Central memory CD8-positive, alpha-beta T cell (primary cell): ENCODE measurements around the gene TMEM131L.
A peak's percentile ranks its signal among the peaks of the same experiment; 100 is the strongest.

Experiments
- ATAC-seq: fragments of 150-1000 bp; cut with Tn5 transposase; replicated peaks from 2 replicates; pipeline ENCODE4 v1.10.0; 2022; ENCODE audit warnings: mild to moderate bottlenecking, moderate FRiP score, moderate number of reproducible peaks; ENCODE audit not compliant: poor library complexity, severe bottlenecking; ENCODE audit errors: extremely low read depth
- DNase-seq, 2 donors: peaks; one replicate each; pipeline ENCODE4 v3.0.0; 2021; ENCODE audit warnings: low spot score in 2 of 2
- H3K27ac Mint-ChIP-seq: one replicate; pipeline ENCODE4 v1.8.0; 2022; ENCODE audit warnings: low read depth, mild to moderate bottlenecking, moderate library complexity, mixed read lengths
- H3K27me3 Mint-ChIP-seq: one replicate; pipeline ENCODE4 v1.8.0; 2022; ENCODE audit warnings: mixed read lengths
- H3K36me3 Mint-ChIP-seq: one replicate; pipeline ENCODE4 v1.8.0; 2022; ENCODE audit warnings: mild to moderate bottlenecking, moderate library complexity, mixed read lengths; ENCODE audit not compliant: insufficient read depth
- H3K4me1 Mint-ChIP-seq: one replicate; pipeline ENCODE4 v1.8.0; 2022; ENCODE audit warnings: mixed read lengths
- H3K4me3 Mint-ChIP-seq: one replicate; pipeline ENCODE4 v1.8.0; 2022; ENCODE audit warnings: mild to moderate bottlenecking, moderate library complexity, mixed read lengths
- H3K9me3 Mint-ChIP-seq: one replicate; pipeline ENCODE4 v1.8.0; 2022; ENCODE audit warnings: mixed read lengths

The TMEM131L gene

DNA sequence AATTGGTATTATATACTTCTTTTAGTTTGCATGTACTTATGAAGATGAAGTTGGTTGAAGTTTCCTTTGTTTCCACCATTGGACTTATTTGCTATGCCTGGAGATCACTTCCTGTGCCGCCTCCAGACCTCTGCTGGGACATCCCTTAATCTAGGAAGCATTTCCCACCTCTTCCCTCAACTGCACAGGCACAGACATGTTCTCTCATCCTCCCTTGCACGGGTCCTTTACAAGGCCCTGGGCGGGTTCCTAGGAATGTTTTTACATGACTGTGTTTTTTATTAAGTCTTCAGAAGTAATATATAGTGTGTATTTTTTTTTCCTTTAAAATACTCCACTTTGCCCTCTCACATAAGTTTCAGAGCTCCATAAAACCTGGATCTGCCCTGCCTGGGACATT is 51.0 kb downstream of the TMEM131L start:
- H3K36me3 Mint-ChIP-seq = peaks cover 19% of the 10 kb centered on the region
- H3K4me1 Mint-ChIP-seq = peaks cover 81% of the 10 kb centered on the region
- H3K27ac Mint-ChIP-seq = no peak overlapping the region
- no peak overlapping the region for H3K4me3 Mint-ChIP-seq
- DNase-seq (no peak), ATAC-seq (no peak)
- H3K9me3 Mint-ChIP-seq = no peaks in the 10 kb centered on the region
- no peaks in the 10 kb centered on the region for H3K27me3 Mint-ChIP-seq

- no peak for ATAC-seq
These were observed 51.8 kb downstream of the TMEM131L start for GRCh38 chr4:153518001-153518400.

GRCh38 chr4:153518637-153519389 is 52.7 kb downstream of the TMEM131L start:
- ATAC-seq (no peak), DNase-seq (no peak)
- Mint-ChIP-seq H3K27ac (peak overlapping the region; percentile 84), H3K27me3 (no peaks in the 10 kb centered on the region), H3K4me3 (peak overlapping the region; percentile 71), H3K36me3 (peaks cover 19% of the 10 kb centered on the region), H3K4me1 (peaks cover 81% of the 10 kb centered on the region), H3K9me3 (no peaks in the 10 kb centered on the region)

More at GRCh38 chr4:153518001-153518400, 51.8 kb downstream of the TMEM131L start:
- Mint-ChIP-seq H3K4me1 (peaks cover 81% of the 10 kb centered on the region), H3K4me3 (peak overlapping the region; percentile 71), H3K36me3 (peaks cover 19% of the 10 kb centered on the region), H3K9me3 (no peaks in the 10 kb centered on the region), H3K27ac (peak overlapping the region; percentile 84), H3K27me3 (no peaks in the 10 kb centered on the region)
- DNase-seq = no peak

DNA sequence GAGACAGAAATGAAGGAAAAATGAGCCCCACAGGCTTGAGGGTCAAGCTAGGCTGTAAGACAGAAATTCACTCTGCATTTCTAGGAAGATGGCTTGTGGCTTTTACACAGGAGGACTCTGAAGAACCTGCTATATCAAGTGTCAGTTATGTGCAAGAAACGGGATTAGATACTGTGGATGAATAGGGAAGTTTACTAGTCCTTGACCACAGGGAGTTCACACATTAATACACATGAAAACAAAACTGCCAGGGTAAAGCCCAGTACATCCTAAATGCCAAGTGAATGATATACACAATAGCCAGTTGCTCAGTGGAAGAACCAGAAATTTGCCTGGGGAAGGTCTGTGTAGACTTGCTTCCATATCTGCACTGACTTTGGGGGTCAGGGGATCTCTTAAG is 53.5 kb downstream of the TMEM131L start:
- H3K27ac Mint-ChIP-seq = peak overlapping the region; percentile 84
- H3K4me3 Mint-ChIP-seq = peak overlapping the region; percentile 71
- ATAC-seq (no peak), DNase-seq (no peak)
- H3K36me3 Mint-ChIP-seq = peaks cover 18% of the 10 kb centered on the region
- H3K4me1 Mint-ChIP-seq = peaks cover 86% of the 10 kb centered on the region
- no peaks in the 10 kb centered on the region for H3K27me3 Mint-ChIP-seq
- H3K9me3 Mint-ChIP-seq = no peaks in the 10 kb centered on the region

- no peak for ATAC-seq
- H3K4me3 Mint-ChIP-seq = peak overlapping the region; percentile 75
These were observed 54.1 kb downstream of the TMEM131L start for GRCh38 chr4:153520227-153520626.

GRCh38 chr4:153520801-153521329 is 54.7 kb downstream of the TMEM131L start:
- ATAC-seq = no peak

More at GRCh38 chr4:153520227-153520626, 54.1 kb downstream of the TMEM131L start:
- H3K27me3 Mint-ChIP-seq = no peaks in the 10 kb centered on the region
- peaks cover 16% of the 10 kb centered on the region for H3K36me3 Mint-ChIP-seq
- peaks cover 86% of the 10 kb centered on the region for H3K4me1 Mint-ChIP-seq
- DNase-seq = no peak
- H3K27ac Mint-ChIP-seq = peak overlapping the region; percentile 84
- H3K9me3 Mint-ChIP-seq = no peaks in the 10 kb centered on the region

GRCh38 chr4:153521478-153521877 is 55.3 kb downstream of the TMEM131L start:
- peak overlapping the region; percentile 75 for H3K4me3 Mint-ChIP-seq
- H3K27ac Mint-ChIP-seq = peak overlapping the region; percentile 84
- peaks cover 89% of the 10 kb centered on the region for H3K4me1 Mint-ChIP-seq
- H3K9me3 Mint-ChIP-seq = no peaks in the 10 kb centered on the region
- H3K27me3 Mint-ChIP-seq = no peaks in the 10 kb centered on the region
- ATAC-seq (peak; percentile 11), DNase-seq (no peak)
- peaks cover 13% of the 10 kb centered on the region for H3K36me3 Mint-ChIP-seq

More at GRCh38 chr4:153520801-153521329, 54.7 kb downstream of the TMEM131L start:
- Mint-ChIP-seq H3K9me3 (no peaks in the 10 kb centered on the region), H3K36me3 (peaks cover 16% of the 10 kb centered on the region), H3K4me3 (peak overlapping the region; percentile 75), H3K27me3 (no peaks in the 10 kb centered on the region), H3K4me1 (peaks cover 83% of the 10 kb centered on the region), H3K27ac (peak overlapping the region; percentile 84)
- DNase-seq = no peak

DNA sequence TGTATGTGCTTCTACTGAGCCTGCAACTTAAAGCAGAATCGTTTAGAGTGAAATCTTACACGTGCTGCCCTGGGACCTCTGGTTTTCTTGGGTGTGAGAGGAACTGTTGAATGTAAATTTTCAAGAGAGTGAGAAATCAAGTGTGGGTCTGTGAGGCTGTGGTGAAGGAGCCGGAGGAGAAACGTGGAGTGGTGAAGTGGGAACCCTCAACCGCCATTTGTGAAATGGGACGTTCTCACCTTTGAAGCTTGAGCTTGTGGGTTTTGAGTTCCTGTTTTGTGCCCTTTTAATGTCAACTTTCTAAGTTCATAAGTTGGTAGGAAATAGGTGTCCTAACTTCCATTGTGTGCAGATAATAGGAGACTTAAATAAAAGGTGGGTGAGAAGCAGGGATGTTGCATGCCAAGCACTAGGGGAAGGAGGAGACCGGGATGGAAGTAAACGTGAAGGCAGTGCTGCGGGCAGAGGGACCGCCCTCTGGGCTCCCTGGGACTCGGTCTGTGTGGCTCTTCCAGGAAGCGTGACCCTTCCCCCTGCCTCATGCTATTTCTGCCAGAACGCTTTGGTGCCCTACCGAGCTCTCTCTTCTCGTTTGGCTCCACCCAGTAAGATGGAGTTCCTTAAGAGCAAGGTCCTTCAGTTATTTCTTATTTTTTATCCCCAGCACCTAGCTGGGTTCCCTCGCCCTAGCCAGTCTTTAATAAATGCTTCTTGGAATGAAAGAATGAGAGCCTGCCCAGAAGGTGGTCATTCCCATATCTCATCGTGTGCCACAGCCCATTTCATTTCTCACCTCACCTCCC is 56.0 kb downstream of the TMEM131L start:
- Mint-ChIP-seq H3K9me3 (no peaks in the 10 kb centered on the region), H3K36me3 (peaks cover 16% of the 10 kb centered on the region), H3K4me1 (peaks cover 93% of the 10 kb centered on the region), H3K4me3 (peak overlapping the region; percentile 75), H3K27me3 (no peaks in the 10 kb centered on the region), H3K27ac (peak overlapping the region; percentile 84)
- ATAC-seq (peak; percentile 75), DNase-seq (peak; percentile 18 to 49)

DNA sequence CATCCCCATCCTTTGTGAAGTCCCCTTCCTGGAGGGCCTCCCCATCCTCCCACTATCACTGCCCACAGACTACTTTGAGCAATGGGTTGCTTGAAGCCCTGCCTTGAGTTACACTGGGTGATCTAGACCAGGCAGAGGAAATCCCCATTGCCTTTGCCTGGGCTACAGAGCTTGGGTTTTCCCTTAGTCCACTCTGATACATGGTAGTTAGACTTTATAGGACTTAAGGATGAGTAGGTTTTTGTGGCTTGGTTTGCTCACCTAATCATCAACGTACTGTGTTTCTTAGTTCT is 56.6 kb downstream of the TMEM131L start:
- DNase-seq (no peak), ATAC-seq (peak; percentile 45)
- no peaks in the 10 kb centered on the region for H3K27me3 Mint-ChIP-seq
- peak overlapping the region; percentile 75 for H3K4me3 Mint-ChIP-seq
- peaks cover 18% of the 10 kb centered on the region for H3K36me3 Mint-ChIP-seq
- no peaks in the 10 kb centered on the region for H3K9me3 Mint-ChIP-seq
- peaks cover 94% of the 10 kb centered on the region for H3K4me1 Mint-ChIP-seq
- H3K27ac Mint-ChIP-seq = peak overlapping the region; percentile 84

- Mint-ChIP-seq H3K27me3 (no peaks in the 10 kb centered on the region), H3K4me3 (peak overlapping the region; percentile 75), H3K9me3 (no peaks in the 10 kb centered on the region), H3K36me3 (peaks cover 18% of the 10 kb centered on the region), H3K27ac (peak overlapping the region; percentile 84), H3K4me1 (peaks cover 94% of the 10 kb centered on the region)
- no peak for DNase-seq
- no peak for ATAC-seq
These were observed 57.1 kb downstream of the TMEM131L start for GRCh38 chr4:153523164-153523796.

- Mint-ChIP-seq H3K27me3 (no peaks in the 10 kb centered on the region), H3K4me1 (peaks cover 94% of the 10 kb centered on the region), H3K36me3 (peaks cover 15% of the 10 kb centered on the region), H3K27ac (peak overlapping the region; percentile 84), H3K4me3 (peak overlapping the region; percentile 36), H3K9me3 (no peaks in the 10 kb centered on the region)
- ATAC-seq = no peak
- DNase-seq = no peak
These were observed 57.8 kb downstream of the TMEM131L start for GRCh38 chr4:153523941-153524386.

DNA sequence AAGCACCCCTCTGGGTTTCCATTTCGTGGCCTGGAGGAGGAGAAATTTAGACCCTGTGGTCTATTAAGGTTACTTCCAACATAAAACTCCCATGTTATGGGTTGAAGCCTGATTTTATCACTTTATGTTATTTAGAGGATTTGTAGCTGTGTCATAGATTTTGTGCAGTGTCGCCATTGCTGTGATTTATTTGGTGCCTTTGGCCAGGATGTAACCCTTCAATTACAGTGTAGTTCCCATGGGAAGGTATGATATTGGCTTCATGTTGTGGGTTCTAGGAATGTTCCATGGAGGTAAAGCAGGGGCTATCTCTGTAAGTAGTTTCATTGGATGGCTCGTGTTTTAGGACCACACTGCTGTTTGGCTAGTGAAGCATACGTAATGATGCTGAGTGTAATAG is 58.5 kb downstream of the TMEM131L start:
- Mint-ChIP-seq H3K4me3 (no peak overlapping the region), H3K27me3 (no peaks in the 10 kb centered on the region), H3K4me1 (peaks cover 94% of the 10 kb centered on the region), H3K9me3 (no peaks in the 10 kb centered on the region), H3K27ac (peak overlapping the region; percentile 17), H3K36me3 (peaks cover 18% of the 10 kb centered on the region)
- no peak for ATAC-seq
- DNase-seq = no peak
